ENCODE data around the gene FCN1. TPM values are rescaled to one million over a fixed set of nuclear protein-coding genes. Genes with fewer than 3 reads are reported as not detected.

The FCN1 gene
- total RNA-seq, 4 donors from 2014 or later = 1.3 to 27.0 (median 10.9) TPM

DNA sequence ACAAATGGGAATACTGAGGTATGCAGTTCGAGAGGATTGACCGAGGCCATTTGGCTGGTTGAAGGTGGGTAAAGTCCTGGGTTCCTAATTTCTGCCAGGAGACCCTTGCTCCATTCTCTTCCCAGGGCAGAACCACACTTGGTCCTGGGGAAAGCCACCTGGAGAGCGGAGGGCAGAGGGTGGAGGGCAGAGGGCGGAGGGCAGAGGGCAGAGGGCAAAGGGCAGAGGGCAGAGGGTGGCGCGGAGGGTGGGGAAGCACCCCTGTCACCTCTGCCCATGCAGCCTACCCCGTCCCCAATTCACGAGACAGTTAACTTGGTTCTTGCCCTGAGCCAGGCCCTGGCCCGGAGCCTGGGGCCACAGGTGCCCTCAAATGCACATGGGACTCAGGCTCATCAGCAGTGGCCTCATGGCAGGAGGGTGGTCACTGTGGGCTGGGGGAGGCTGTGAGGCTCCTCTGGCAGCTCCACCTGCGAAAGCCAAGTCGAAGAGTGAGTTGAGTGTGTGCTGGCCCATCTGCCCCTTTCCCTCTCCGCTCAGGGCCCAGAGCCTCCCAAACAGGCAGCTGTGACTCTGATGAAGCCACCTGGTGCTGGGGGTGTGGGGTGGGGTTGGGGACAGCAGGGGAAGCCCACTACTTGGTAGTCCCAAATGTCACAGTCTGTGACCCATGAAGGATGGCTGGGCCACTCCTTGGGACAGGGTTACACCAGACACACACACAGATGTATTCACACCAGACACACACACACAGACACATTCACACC, 28.0 kb upstream of the FCN1 start:
- TF ChIP-seq, protein P1, sequence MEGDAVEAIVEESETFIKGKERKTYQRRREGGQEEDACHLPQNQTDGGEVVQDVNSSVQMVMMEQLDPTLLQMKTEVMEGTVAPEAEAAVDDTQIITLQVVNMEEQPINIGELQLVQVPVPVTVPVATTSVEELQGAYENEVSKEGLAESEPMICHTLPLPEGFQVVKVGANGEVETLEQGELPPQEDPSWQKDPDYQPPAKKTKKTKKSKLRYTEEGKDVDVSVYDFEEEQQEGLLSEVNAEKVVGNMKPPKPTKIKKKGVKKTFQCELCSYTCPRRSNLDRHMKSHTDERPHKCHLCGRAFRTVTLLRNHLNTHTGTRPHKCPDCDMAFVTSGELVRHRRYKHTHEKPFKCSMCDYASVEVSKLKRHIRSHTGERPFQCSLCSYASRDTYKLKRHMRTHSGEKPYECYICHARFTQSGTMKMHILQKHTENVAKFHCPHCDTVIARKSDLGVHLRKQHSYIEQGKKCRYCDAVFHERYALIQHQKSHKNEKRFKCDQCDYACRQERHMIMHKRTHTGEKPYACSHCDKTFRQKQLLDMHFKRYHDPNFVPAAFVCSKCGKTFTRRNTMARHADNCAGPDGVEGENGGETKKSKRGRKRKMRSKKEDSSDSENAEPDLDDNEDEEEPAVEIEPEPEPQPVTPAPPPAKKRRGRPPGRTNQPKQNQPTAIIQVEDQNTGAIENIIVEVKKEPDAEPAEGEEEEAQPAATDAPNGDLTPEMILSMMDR (IDR thresholded peaks at IDR 0.05) = no peak
- ATAC-seq (ENCODE audit: low FRiP score) (no peak), DNase-seq (ENCODE audit: low spot score) (no peak)

DNA sequence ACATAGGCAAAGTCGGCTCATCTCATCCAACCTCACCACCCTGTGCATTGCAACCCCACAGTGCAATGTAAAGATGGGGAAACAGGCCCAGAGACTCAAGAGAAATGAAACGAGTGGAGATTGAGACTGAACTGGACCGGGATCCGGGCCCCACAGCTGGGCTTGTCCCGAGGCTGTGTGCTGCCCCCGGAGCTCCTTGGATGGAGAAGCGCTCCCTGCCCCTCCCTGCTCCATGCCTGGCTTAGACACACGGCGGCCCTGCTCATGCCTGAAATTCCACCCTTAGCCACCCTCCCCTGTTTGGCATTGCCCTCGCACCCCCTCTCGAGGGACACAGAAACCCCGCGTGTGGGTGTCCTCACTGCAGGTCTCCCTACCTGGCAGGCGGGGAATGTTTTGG, 27.2 kb upstream of the FCN1 start:
- no peak for DNase-seq (ENCODE audit: low spot score)

GRCh38 chr9:134944351-134944802, 26.7 kb upstream of the FCN1 start:
- TF ChIP-seq, protein P1 (IDR thresholded peaks at IDR 0.05) = no peak
- ATAC-seq (ENCODE audit: low FRiP score) (no peak), DNase-seq (ENCODE audit: low spot score) (no peak)

More for the DNA sequence above, 27.2 kb upstream of the FCN1 start:
- TF ChIP-seq, protein P1 (IDR thresholded peaks at IDR 0.05) = no peak
- ATAC-seq (ENCODE audit: low FRiP score) = no peak

DNA sequence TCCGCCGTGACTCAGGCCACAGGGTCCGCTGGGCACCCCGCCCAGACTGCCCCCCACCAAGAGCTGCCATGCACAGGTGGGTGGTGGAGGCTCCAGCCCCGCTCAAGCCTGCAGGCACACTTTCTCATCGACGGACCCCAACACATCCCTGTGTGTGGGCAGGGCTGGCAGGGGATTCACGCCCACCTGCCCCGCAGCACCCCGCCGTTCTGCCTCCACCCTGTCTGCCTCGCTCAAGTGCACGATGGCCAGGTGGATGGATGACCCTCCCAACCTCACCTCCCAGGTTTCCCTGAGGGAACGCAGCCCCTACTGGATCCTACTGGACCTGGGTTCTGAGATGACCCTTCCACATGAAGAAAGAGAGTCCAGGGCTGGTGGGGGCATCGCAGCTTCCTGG, 26.1 kb upstream of the FCN1 start:
- ATAC-seq (ENCODE audit: low FRiP score) (no peak), DNase-seq (ENCODE audit: low spot score) (no peak)

DNA sequence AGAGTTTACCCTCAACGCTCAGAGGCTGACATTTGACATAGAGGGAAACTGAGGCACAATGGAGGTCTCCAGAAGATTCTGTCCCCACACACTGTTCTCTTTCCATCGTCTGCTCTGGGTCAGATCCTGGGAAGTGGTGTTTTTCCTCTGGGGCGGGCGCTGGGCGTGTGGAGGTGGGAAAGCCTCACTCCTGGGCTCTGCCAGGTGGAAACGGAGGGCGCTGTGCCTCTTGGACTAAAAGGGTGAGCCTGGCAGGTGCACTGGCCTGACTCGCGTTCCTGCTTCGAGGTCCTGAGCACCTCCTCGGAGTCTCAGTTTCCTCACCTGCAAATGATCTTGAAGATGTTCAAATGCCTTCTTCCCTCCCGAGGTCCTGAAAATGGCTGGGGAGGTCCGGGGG, 25.7 kb upstream of the FCN1 start:
- TF ChIP-seq, protein P1 (IDR thresholded peaks at IDR 0.05) = no peak
- ATAC-seq (ENCODE audit: low FRiP score) = no peak
- DNase-seq (ENCODE audit: low spot score) = no peak

More for the DNA sequence above, 26.1 kb upstream of the FCN1 start:
- TF ChIP-seq, protein P1 (IDR thresholded peaks at IDR 0.05) = no peak

DNA sequence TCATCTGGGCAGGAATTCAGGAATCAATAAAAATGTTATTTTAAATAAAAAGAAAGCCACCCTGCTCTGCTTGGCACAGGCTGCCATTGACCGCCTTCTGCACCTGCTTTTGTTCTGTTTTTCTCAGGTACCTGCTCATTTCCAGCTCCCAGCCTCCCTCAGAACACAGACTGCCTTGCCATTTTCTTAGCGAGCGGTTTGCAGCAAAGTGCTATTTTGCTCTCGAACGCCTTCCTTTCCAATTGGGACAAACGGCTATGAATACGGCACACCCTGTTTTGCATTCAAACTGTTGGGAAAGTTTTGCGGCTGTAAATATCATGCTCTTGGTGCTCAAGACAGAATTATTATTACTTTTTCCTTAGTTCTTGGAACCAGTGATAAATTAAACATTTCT, 25.1 kb upstream of the FCN1 start:
- TF ChIP-seq, protein P1 (IDR thresholded peaks at IDR 0.05) = no peak
- no peak for DNase-seq (ENCODE audit: low spot score)
- ATAC-seq (ENCODE audit: low FRiP score) = no peak

Measured in omental fat pad (tissue), 4 donors.